Stimulated activated CD8-positive, alpha-beta memory T cell treated with anti-CD3 and anti-CD28 coated beads, Interleukin-4, amount 100 ng/mL, for 4 hours (primary cell): ENCODE measurements around the gene SFT2D1.
"Not testable (repeated sequence)": the region's sequence is repeated elsewhere in the genome, so short reads cannot be mapped to it uniquely, and the experiment has no call there.

Experiments
- DNase-seq, 2 donors: peaks; one replicate each; pipeline ENCODE4 v3.0.0-alpha.2; 2020; ENCODE audit warnings: low read depth in 2 of 2, low spot score in 1 of 2

The SFT2D1 gene

GRCh38 chr6:166342349-166343149 is at the start of gene SFT2D1:
Gene SFT2D1, minus strand, starts transcription at chr6:166342545. Its CDS starts 64 bp downstream, at chr6:166342481.
- DNase-seq = peak; percentile 52 to 70

DNA sequence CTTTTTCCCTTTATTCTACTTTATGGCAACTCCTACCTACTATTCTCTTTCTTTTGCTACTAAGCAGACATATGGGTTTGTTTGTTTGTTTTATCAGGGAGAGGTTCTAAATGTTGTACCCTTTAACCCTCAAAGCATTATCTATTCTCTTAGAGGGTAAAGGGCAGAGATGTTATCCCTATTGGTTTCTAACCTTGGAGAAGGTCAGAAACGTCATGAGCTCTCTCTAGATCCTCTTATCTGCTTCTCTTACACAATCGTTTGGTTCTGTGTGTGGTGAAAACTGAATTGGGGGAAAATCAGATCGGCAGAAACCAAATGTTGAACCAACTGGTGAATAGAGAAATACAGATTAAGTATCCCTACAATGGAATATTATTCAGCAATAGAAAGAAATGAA is 46.8 kb upstream of the SFT2D1 start:
- DNase-seq = no peak

GRCh38 chr6:166388290-166389004 is 46.1 kb upstream of the SFT2D1 start:
- DNase-seq = no peak

DNA sequence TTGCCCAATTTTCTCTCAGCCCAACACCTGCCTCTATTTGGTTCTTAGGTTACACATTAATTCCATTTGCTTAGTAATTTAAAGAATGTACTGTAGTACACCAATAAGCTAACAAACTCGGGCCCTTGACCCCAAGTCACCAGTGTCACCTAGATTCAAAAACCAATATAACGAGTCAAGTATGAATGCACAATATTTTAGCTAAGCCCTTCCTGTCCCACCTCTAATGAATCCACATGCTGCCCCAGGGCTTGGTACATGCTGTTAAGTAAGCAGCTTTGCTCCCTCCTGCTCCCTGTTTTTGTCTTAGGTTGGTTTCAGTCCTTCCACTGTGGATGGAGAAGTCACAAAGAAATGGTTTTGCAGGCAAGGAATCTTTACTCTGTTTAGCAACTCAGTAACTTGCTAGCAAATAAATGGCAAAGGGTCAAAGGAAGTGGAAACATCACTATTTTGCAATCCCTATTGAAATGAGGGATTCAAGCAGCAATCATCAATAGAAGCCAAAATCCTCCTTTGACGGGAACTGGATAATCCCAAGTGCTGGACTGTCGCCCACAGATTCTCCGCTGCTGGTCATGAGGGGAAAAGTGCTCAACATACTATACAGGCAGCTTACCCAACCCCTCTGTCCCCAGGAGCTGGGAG is 45.4 kb upstream of the SFT2D1 start:
- no peak for DNase-seq

DNA sequence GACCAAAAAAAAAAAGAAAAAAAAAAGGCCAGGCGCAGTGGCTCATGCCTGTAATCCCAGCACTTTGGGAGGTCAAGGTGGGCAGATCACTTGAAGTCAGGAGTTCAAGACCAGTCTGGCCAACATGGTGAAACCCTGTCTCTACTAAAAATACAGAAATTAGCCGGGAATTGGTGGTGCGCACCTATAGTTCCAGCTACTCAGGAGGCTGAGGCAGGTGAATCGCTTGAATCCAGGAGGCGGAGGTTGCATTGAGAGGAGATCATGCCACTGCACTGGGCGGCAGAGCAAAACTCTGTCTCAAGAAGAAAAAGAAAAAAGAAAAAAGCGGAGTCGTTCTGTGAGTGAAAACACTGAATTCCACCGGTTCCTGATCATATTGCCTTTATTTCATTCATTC is 44.8 kb upstream of the SFT2D1 start:
- DNase-seq = not testable (repeated sequence)

DNA sequence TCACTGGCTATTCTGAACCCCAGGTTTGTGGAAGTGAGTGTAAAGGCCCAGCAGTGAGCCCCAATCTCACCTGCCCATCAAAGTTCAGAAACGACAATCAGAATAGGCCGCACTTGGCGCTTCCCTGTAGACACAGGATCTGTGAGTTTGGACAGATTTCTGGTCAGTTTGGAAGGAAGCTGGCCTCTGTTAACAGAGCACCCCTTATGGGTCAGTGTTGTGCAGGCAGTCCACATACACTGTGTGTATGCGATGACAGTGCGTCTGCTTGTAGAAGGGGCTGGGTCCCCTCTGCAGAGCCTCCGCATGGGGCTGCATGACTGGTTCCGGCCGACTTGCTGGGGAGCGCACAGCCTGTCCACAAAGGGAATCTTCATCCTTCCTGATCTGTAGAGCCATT is 43.8 kb upstream of the SFT2D1 start:
- no peak for DNase-seq

DNA sequence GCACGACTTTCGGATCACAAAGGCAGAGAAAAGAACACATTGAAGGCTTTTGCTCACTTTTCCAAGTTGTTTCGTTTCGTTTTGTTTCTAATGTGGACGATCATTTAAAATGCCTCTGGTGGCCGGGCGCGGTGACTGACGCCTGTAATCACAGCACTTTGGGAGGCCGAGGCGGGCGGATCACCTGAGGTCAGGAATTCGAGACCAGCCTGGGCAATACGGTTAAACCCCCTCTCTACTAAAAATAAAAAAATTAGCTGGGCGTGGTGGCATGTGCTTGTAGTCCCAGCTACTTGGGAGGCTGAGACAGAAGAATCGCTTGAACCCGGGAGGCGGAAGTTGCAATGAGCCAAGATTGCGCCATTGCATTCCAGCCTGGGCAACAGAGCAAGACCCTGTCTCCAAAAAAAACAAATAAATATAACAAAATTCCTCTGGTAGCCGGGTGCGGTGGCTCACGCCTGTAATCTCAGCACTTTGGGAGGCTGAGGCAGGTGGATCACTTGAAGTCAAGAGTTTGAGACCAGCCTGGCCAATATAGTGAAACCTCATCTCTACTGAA is 41.5 kb upstream of the SFT2D1 start:
- not testable (repeated sequence) for DNase-seq

DNA sequence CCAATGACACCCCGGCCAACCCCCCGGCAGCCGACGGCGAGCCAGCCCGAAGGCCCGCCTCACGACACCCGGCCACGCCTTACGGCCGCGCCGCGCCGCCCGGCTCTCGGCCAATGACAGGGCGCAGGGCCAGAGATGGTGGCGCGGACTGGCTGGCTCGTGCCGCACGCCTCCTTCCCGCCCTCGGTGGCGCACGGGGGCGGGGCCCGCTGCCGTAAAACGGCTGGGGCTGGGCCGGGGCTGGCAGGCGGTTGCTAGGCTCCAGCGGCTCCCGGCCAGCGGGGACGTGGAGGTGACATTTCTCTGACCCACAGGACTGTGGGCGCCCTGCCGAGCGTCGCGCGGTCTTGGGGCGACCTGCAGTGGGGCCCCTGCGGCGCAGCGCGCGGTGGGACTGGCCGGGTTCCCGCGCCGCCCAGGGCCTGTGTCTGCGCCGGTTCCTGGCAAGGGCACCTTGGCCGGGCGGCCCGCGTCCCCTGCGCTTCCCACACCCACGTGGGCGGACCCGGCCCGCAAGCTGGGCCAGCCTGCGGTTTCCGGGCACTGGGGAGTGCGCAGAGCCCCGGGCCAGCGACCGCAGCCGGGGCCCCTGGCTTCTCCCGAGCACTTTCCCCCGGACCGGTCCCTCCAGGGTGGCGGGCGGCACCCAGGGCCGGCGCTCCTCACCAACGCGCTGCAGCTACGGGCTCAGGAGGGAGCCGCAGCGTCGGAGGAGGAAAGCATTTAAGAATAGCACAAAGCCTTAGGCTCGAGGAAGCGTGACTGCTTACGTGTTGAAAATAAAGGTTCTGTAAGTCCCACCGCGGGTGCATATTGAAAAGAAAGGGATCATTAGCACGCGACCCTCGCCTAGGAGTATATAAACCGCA is 40.8 kb upstream of the SFT2D1 start, which contains the start of gene MPC1:
Gene MPC1 (minus strand): TSS at position 8 of the 869 bp plus-strand sequence. CDS start 64 bp downstream, outside the sequence.
- DNase-seq = peak; percentile 75 to 86

GRCh38 chr6:166382500-166382932 is 40.2 kb upstream of the SFT2D1 start:
- DNase-seq = no peak

GRCh38 chr6:166381733-166382499 is 39.6 kb upstream of the SFT2D1 start:
- DNase-seq = peak; percentile 28 to 36

DNA sequence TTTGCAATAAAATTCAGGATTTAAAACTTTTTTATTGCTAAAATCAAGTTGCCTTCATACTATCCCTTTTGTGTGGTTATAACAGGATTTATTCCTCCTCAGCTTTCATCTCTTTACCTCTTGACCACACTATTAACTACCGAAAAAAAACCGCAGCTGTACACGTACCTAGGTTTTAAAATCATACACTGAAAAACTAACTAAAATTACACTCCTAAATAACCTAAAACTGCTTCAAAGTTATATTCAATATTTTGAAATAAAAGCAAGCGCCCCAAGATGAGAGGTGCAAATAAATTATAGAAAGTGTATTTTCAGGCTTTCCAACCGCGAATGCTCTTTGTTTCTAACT is 39.0 kb upstream of the SFT2D1 start:
- no peak for DNase-seq

GRCh38 chr6:166379800-166380199 is 37.5 kb upstream of the SFT2D1 start:
- no peak for DNase-seq

DNA sequence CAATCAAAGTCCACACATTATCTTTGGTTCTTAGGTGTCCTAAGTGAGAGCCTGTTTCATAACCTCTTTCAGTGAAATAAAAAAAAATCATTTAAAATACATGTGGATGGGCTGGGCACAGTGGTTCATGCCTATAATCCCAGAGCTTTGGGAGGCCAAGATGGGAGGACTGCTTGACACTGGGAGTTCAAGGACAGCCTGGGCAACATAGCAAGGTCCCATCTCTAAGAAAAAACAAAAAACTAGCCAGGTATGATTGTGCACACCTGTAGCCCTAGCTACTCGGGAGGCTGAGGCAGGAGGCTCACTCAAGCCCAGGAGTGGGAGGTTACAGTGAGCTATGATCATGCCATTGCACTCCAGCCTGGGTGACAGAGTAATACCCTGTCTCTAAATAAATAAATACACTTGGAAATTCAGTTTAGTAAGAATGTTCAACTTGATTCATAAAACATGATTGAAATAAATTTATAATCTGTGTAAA is 36.8 kb upstream of the SFT2D1 start:
- DNase-seq = no peak

GRCh38 chr6:166377721-166378120 is 35.4 kb upstream of the SFT2D1 start:
- no peak for DNase-seq

GRCh38 chr6:166375013-166375412 is 32.7 kb upstream of the SFT2D1 start:
- no peak for DNase-seq

- DNase-seq = no peak
Observed at GRCh38 chr6:166370489-166370888, 28.1 kb upstream of the SFT2D1 start.

- no peak for DNase-seq
Observed at GRCh38 chr6:166369782-166370181, 27.4 kb upstream of the SFT2D1 start.

DNA sequence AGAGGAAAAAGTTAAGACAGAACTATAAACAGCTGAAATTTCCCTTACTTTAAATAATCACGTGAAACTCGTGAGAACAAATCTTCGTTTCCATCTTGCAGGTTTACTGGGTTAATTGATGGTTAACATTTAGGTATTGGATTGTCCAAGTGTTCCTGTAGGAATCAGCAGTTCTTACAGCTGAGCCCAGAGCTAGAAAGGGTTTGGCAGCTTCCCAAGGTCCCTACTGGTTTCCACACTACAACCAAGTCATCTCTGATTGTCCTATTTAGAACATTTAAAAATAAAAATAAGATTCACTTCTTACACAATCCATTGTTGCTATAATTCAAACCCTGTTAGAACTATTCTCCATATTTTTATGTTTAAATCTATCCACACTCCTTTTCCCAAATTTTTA is 24.6 kb upstream of the SFT2D1 start:
- no peak for DNase-seq

- no peak for DNase-seq
Observed at GRCh38 chr6:166365806-166366205, 23.5 kb upstream of the SFT2D1 start.

- no peak for DNase-seq
Observed at GRCh38 chr6:166365221-166365620, 22.9 kb upstream of the SFT2D1 start.
